ENCODE measurements around the gene ZNF17. TPM values are rescaled to one million over a fixed set of nuclear protein-coding genes. Genes with fewer than 3 reads are reported as not detected.
A peak's percentile ranks its signal among the peaks of the same experiment; 100 is the strongest.

ZNF17 gene
- total RNA-seq = 8.6 TPM
- long read RNA-seq, partial matches to known transcripts = 0 of 7 reads
- long read RNA-seq, other reads (novel, unspliced or antisense) = 0 of 7 reads

- DNase-seq (ENCODE audit: low spot score) = peak; percentile 96
Observed at GRCh38 chr19:57410877-57411671, at the start of gene ZNF17. TSS of gene ZNF17 (plus strand) at chr19:57411161. CDS start at chr19:57413616, 2,455 bp downstream.

GRCh38 chr19:57362419-57362818 is 48.5 kb upstream of the ZNF17 start:
- DNase-seq (ENCODE audit: low spot score) = no peak

- peak; percentile 99 for DNase-seq (ENCODE audit: low spot score)
Observed at GRCh38 chr19:57362997-57363687, 47.8 kb upstream of the ZNF17 start, which contains the start of the genes TRAPPC2B and ZNF547. TSS of gene TRAPPC2B (plus strand) at chr19:57363551. CDS start at chr19:57364834, 1,283 bp downstream. TSS of gene ZNF547 (plus strand) at chr19:57363551. CDS start at chr19:57368556, 5,005 bp downstream.

- no peak for DNase-seq (ENCODE audit: low spot score)
Observed at GRCh38 chr19:57363688-57364181, 47.2 kb upstream of the ZNF17 start.

- DNase-seq (ENCODE audit: low spot score) = no peak
Observed at GRCh38 chr19:57366776-57367175, 44.2 kb upstream of the ZNF17 start.

- peak; percentile 59 for DNase-seq (ENCODE audit: low spot score)
Observed at GRCh38 chr19:57374179-57374578, 36.8 kb upstream of the ZNF17 start.

GRCh38 chr19:57374647-57375046 is 36.3 kb upstream of the ZNF17 start:
- DNase-seq (ENCODE audit: low spot score) = peak; percentile 12

GRCh38 chr19:57376151-57376550 is 34.8 kb upstream of the ZNF17 start:
- no peak for DNase-seq (ENCODE audit: low spot score)

- DNase-seq (ENCODE audit: low spot score) = no peak
Observed at GRCh38 chr19:57377498-57378146, 33.3 kb upstream of the ZNF17 start.

GRCh38 chr19:57380923-57381322 is 30.0 kb upstream of the ZNF17 start:
- no peak for DNase-seq (ENCODE audit: low spot score)

- DNase-seq (ENCODE audit: low spot score) = no peak
Observed at GRCh38 chr19:57382806-57383488, 28.0 kb upstream of the ZNF17 start.

- no peak for DNase-seq (ENCODE audit: low spot score)
Observed at GRCh38 chr19:57389194-57389729, 21.7 kb upstream of the ZNF17 start.

- DNase-seq (ENCODE audit: low spot score) = peak; percentile 98
Observed at GRCh38 chr19:57389730-57390598, 21.0 kb upstream of the ZNF17 start, which contains the start of gene ZNF548. TSS of gene ZNF548 (plus strand) at chr19:57389854. CDS start at chr19:57390100, 246 bp downstream.

GRCh38 chr19:57395710-57396109 is 15.3 kb upstream of the ZNF17 start:
- DNase-seq (ENCODE audit: low spot score) = peak; percentile 22

- DNase-seq (ENCODE audit: low spot score) = no peak
Observed at GRCh38 chr19:57398868-57399267, 12.1 kb upstream of the ZNF17 start.

- DNase-seq (ENCODE audit: low spot score) = no peak
Observed at GRCh38 chr19:57403737-57404563, 7.0 kb upstream of the ZNF17 start.

- DNase-seq (ENCODE audit: low spot score) = no peak
Observed at GRCh38 chr19:57406516-57407123, 4.3 kb upstream of the ZNF17 start.

- peak; percentile 57 for DNase-seq (ENCODE audit: low spot score)
Observed at GRCh38 chr19:57419439-57419838, 8.5 kb downstream of the ZNF17 start.
